Calu3 (cell line): Measurements from ENCODE around the gene TRIM36. TPM values are rescaled to one million over a fixed set of nuclear protein-coding genes. Genes with fewer than 3 reads are reported as not detected.

Experiments used
- BruUV-seq: library from RNA; stranded (reverse); fragments of 400-500 nt; replicated peaks from 2 replicates; lab custom pipeline; 2021; lab: Mats Ljungman, UMichigan
- CTCF ChIA-PET: fragments of 300-600 bp; sonication (Branson Sonifier 250); formaldehyde crosslinking; loops from one replicate; lab custom pipeline; 2022; ENCODE audit warnings: antibody characterized with exemption; lab: Charles Lee
- DNase-seq: peaks from one replicate; pipeline ENCODE4 v3.0.0; 2022
- H3K27ac Mint-ChIP-seq: one replicate; pipeline ENCODE4 v1.8.0; 2022; ENCODE audit warnings: mixed read lengths; ENCODE audit not compliant: unreplicated experiment
- H3K27me3 Mint-ChIP-seq: one replicate; pipeline ENCODE4 v1.8.0; 2022; ENCODE audit warnings: mixed read lengths; ENCODE audit not compliant: unreplicated experiment
- H3K36me3 Mint-ChIP-seq: one replicate; pipeline ENCODE4 v1.8.0; 2022; ENCODE audit warnings: mild to moderate bottlenecking, moderate library complexity, mixed read lengths; ENCODE audit not compliant: insufficient read depth, unreplicated experiment
- H3K4me1 Mint-ChIP-seq: one replicate; pipeline ENCODE4 v1.8.0; 2022; ENCODE audit warnings: mild to moderate bottlenecking, low read depth, mixed read lengths; ENCODE audit not compliant: unreplicated experiment
- H3K4me3 Mint-ChIP-seq: one replicate; pipeline ENCODE4 v1.8.0; 2022; ENCODE audit warnings: mild to moderate bottlenecking, low read depth, moderate library complexity, mixed read lengths; ENCODE audit not compliant: unreplicated experiment
- H3K9me3 Mint-ChIP-seq: one replicate; pipeline ENCODE4 v1.8.0; 2022; ENCODE audit warnings: low read depth, mixed read lengths; ENCODE audit not compliant: unreplicated experiment
- CTCF ChIP-seq: fragments of 200-600 bp; IDR thresholded peaks from one replicate; pipeline ENCODE4 v1.8.0; 2022; ENCODE audit warnings: antibody characterized with exemption; ENCODE audit not compliant: unreplicated experiment
- intact Hi-C: fragments of 100-400 bp; cut with micrococcal nuclease; formaldehyde crosslinking; loops from one replicate; pipeline ENCODE4 v1.10.0; 2022; ENCODE audit not compliant: unreplicated experiment
- total RNA-seq: library from RNA; stranded (reverse); gene quantifications from 2 replicates; pipeline ENCODE4 v1.2.3, GENCODE V29; 2022

TRIM36 gene
- total RNA-seq, 1 experiment from 2014 or later, result 4.4 TPM

DNA sequence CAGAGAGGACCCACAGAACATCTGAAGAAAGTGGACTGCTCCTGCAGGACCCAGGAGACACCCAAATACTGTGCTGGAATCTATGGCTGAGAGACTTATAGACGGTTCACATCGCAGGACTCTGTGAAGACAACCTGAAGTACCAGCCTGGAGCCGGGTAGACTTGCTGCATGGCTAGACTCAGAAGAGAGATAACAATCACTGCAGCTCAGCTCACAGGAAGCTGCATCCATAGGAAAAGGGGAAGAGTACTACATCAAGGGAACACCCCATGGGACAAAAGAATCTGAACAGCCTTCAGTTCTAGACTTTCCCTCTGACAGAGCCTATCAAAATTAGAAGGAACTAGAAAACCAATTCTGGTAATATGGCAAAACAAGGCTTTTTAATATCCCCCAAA, 26.5 kb upstream of the TRIM36 start:
- H3K36me3 Mint-ChIP-seq, result no peaks in the 10 kb centered on the region
- H3K27ac Mint-ChIP-seq, result no peak overlapping the region
- intact Hi-C loops, result no loop called here

DNA sequence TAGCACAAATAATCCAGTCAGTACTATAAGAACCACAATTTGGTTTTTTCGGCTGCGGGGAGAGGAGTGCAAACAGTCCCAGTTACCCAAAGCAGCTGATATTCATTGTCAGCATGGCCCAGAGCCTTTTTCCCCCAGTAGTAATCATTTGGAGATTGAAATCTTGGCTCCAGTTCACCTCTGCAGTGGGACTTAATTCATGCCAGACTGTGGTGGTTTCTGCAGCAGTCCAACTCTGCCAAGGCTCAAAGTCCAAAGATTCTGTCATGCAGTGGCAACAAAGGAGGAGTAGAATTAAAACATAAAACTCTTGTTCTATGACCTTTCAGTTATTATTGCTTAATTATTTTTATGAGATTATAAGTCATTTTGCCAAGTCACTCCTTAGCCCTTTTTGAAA, 25.0 kb upstream of the TRIM36 start:
- Mint-ChIP-seq H3K27ac (no peak overlapping the region), H3K9me3 (no peaks in the 10 kb centered on the region), H3K36me3 (no peaks in the 10 kb centered on the region), H3K4me1 (peaks cover 11% of the 10 kb centered on the region), H3K4me3 (no peak overlapping the region), H3K27me3 (no peaks in the 10 kb centered on the region)
- no TSS peak for BruUV-seq
- intact Hi-C loops, result no loop called here
- CTCF ChIA-PET, result no interaction called here
- TF ChIP-seq CTCF, result no peak
- no peak for DNase-seq

More for the DNA sequence above, 26.5 kb upstream of the TRIM36 start:
- Mint-ChIP-seq H3K27me3 (no peaks in the 10 kb centered on the region), H3K9me3 (no peaks in the 10 kb centered on the region), H3K4me1 (peaks cover 11% of the 10 kb centered on the region), H3K4me3 (no peak overlapping the region)
- DNase-seq, result no peak
- CTCF ChIA-PET, result no interaction called here
- no peak for TF ChIP-seq CTCF
- BruUV-seq, result no TSS peak

GRCh38 chr5:115193295-115193694, 23.6 kb upstream of the TRIM36 start:
- intact Hi-C loops, result no loop called here
- TF ChIP-seq CTCF, result no peak
- Mint-ChIP-seq H3K27me3 (no peaks in the 10 kb centered on the region), H3K4me1 (peaks cover 11% of the 10 kb centered on the region), H3K36me3 (no peaks in the 10 kb centered on the region), H3K27ac (no peak overlapping the region), H3K4me3 (no peak overlapping the region), H3K9me3 (no peaks in the 10 kb centered on the region)
- no TSS peak for BruUV-seq
- DNase-seq, result no peak
- CTCF ChIA-PET, result no interaction called here

DNA sequence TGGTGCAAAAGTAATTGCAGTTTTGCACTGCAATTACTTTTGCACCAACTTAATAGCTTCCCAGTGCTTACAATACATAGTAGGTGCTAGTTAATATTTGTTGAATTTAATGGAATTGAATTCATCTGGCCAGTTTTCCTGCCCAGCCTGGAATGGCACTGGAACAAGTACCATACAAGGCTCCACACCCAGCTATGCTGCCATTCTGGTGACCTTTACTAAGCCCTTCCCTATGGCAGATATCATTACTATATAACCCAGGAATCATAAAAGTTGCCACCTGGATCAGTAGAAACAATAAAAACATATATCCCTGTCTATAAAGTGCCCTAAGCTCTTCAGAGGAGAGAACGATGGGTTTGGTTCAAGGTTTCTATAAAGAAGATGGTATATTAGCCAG, 22.4 kb upstream of the TRIM36 start:
- intact Hi-C loops, result no loop called here
- Mint-ChIP-seq H3K9me3 (no peaks in the 10 kb centered on the region), H3K4me1 (peaks cover 11% of the 10 kb centered on the region), H3K4me3 (no peak overlapping the region), H3K27ac (no peak overlapping the region), H3K36me3 (no peaks in the 10 kb centered on the region), H3K27me3 (no peaks in the 10 kb centered on the region)
- no peak for DNase-seq
- BruUV-seq, result no TSS peak
- CTCF ChIA-PET, result no interaction called here
- TF ChIP-seq CTCF, result no peak
